Keratinocyte (primary cell): ENCODE results near the gene SLC13A3. TPM values are rescaled to one million over a fixed set of nuclear protein-coding genes. Genes with fewer than 3 reads are reported as not detected.

ENCODE experiments used
- DNase-seq: peaks from one replicate; pipeline ENCODE4 v3.0.0-alpha.2; 2011; ENCODE audit warnings: low read depth, missing footprints, low spot score
- FAIRE-seq: peaks from 2 replicates; lab custom pipeline; 2011; peaks lifted over from hg19 to GRCh38; lab: Jason Lieb, UNC
- H2AFZ ChIP-seq: 2 replicates; pipeline ENCODE4 v1.6.0; 2012; ENCODE audit warnings: low read length, control low read depth, inconsistent platforms; ENCODE audit not compliant: control insufficient read depth
- H3K27ac ChIP-seq: 2 replicates; pipeline ENCODE4 v1.5.1; 2011; ENCODE audit warnings: low read length; ENCODE audit not compliant: control insufficient read depth, insufficient read depth
- H3K27me3 ChIP-seq: 3 replicates; pipeline ENCODE4 v1.6.0; 2011; ENCODE audit warnings: low read length; ENCODE audit not compliant: control insufficient read depth, insufficient read depth; ENCODE audit errors: extremely low read depth
- H3K36me3 ChIP-seq, 2 experiments: 2 replicates in 1 of 2; 3 replicates in 1 of 2; pipeline ENCODE4 v1.5.1; 2011; ENCODE audit warnings: low read length in 2 of 2, mild to moderate bottlenecking in 1 of 2; ENCODE audit not compliant: control insufficient read depth in 2 of 2, insufficient read depth in 2 of 2; ENCODE audit errors: extremely low read depth in 1 of 2
- H3K4me1 ChIP-seq: 3 replicates; pipeline ENCODE4 v1.5.1; 2011; ENCODE audit warnings: low read length; ENCODE audit not compliant: control insufficient read depth, insufficient read depth; ENCODE audit errors: extremely low read depth
- H3K4me2 ChIP-seq: 3 replicates; pipeline ENCODE4 v1.6.0; 2011; ENCODE audit warnings: low read depth, low read length; ENCODE audit not compliant: control insufficient read depth, insufficient read depth; ENCODE audit errors: extremely low read depth
- H3K4me3 ChIP-seq, 3 experiments: fragments of 200-600 bp in 1 of 3; sonication (generic) in 1 of 3; 2 replicates in 2 of 3; 3 replicates in 1 of 3; pipeline ENCODE4 v1.5.1; 2011 to 2016; ENCODE audit warnings: low read length in 3 of 3, mild to moderate bottlenecking in 3 of 3, control low read depth in 2 of 3, inconsistent platforms in 1 of 3, low read depth in 1 of 3, mixed read lengths in 1 of 3, mixed run types in 1 of 3, moderate library complexity in 1 of 3; ENCODE audit not compliant: control insufficient read depth in 2 of 3, insufficient read depth in 2 of 3; ENCODE audit errors: extremely low read depth in 1 of 3
- H3K79me2 ChIP-seq: 2 replicates; pipeline ENCODE4 v1.6.0; 2012; ENCODE audit warnings: low read length; ENCODE audit not compliant: control insufficient read depth, insufficient read depth
- H3K9ac ChIP-seq: 3 replicates; pipeline ENCODE4 v1.6.0; 2011; ENCODE audit warnings: low read length; ENCODE audit not compliant: control insufficient read depth, insufficient read depth; ENCODE audit errors: extremely low read depth
- H3K9me1 ChIP-seq: 3 replicates; pipeline ENCODE4 v1.6.0; 2011; ENCODE audit warnings: low read length; ENCODE audit not compliant: control insufficient read depth, insufficient read depth; ENCODE audit errors: extremely low read depth
- H3K9me3 ChIP-seq: 2 replicates; pipeline ENCODE4 v1.5.1; 2012; ENCODE audit warnings: low read depth, low read length; ENCODE audit not compliant: control insufficient read depth
- H4K20me1 ChIP-seq: 3 replicates; pipeline ENCODE4 v1.6.0; 2011; ENCODE audit warnings: low read length; ENCODE audit not compliant: control insufficient read depth, insufficient read depth; ENCODE audit errors: extremely low read depth
- EZH2 ChIP-seq: IDR thresholded peaks from one replicate; pipeline ENCODE4 v1.6.1; 2012; ENCODE audit warnings: inconsistent platforms, mild to moderate bottlenecking, low read length, moderate library complexity
- dilution Hi-C: fragments of 300-500 bp; cut with MboI; formaldehyde crosslinking; loops from one replicate; pipeline ENCODE4 v1.7.0; 2020; ENCODE audit warnings: low sequenced_read_pairs; ENCODE audit not compliant: extremely low pct_ligation_motif_present
- polyA plus RNA-seq, 5 experiments: library from polyadenylated mRNA; depleted of rRNA in 3 of 5; stranded (reverse) in 3 of 5; stranded (forward) in 1 of 5; unstranded in 1 of 5; fragments of >200 nt; gene quantifications; 1 replicate in 1 of 5; 2 replicates in 3 of 5; 3 replicates in 1 of 5; pipeline versions ENCODE4 v1.2.1 to v1.2.3, GENCODE V29; 2011 to 2012; ENCODE audit warnings: missing spikeins in 2 of 5, low read depth in 1 of 5, low replicate concordance in 1 of 5
- TF ChIP-seq, protein P1 (sequence below), 3 experiments: IDR thresholded peaks in 1 of 3; conservative IDR thresholded peaks in 1 of 3; optimal IDR thresholded peaks in 1 of 3; 2 replicates in 2 of 3; 3 replicates in 1 of 3; pipeline versions ENCODE3 to v1.5.1; 2011; ENCODE audit warnings: low read length in 3 of 3, mild to moderate bottlenecking in 3 of 3, moderate library complexity in 2 of 3, control low read depth in 1 of 3, inconsistent platforms in 1 of 3; ENCODE audit not compliant: insufficient read depth in 2 of 3; ENCODE audit errors: extremely low read depth in 1 of 3

SLC13A3 gene
- polyA plus RNA-seq, 1 donor (not counting 4 experiments of a cell fraction or from before 2014, with no cell fraction given): 4.5 TPM

GRCh38 chr20:46564241-46564957, 86.9 kb downstream of the SLC13A3 start:
- Histone ChIP-seq H3K36me3 (no peaks in the 10 kb centered on the region), H3K4me2 (no peak overlapping the region), H3K4me3 (no peak overlapping the region), H3K79me2 (no peaks in the 10 kb centered on the region), H3K4me1 (no peaks in the 10 kb centered on the region), H3K9ac (no peak overlapping the region), H4K20me1 (no peaks in the 10 kb centered on the region), H3K9me1 (no peaks in the 10 kb centered on the region), H3K27me3 (no peaks in the 10 kb centered on the region), H3K27ac (no peak overlapping the region), H3K9me3 (no peaks in the 10 kb centered on the region), H2AFZ (no peak overlapping the region)
- DNase-seq (no peak), FAIRE-seq (no peak)
- dilution Hi-C loops: no loop called here
- TF ChIP-seq, protein P1, sequence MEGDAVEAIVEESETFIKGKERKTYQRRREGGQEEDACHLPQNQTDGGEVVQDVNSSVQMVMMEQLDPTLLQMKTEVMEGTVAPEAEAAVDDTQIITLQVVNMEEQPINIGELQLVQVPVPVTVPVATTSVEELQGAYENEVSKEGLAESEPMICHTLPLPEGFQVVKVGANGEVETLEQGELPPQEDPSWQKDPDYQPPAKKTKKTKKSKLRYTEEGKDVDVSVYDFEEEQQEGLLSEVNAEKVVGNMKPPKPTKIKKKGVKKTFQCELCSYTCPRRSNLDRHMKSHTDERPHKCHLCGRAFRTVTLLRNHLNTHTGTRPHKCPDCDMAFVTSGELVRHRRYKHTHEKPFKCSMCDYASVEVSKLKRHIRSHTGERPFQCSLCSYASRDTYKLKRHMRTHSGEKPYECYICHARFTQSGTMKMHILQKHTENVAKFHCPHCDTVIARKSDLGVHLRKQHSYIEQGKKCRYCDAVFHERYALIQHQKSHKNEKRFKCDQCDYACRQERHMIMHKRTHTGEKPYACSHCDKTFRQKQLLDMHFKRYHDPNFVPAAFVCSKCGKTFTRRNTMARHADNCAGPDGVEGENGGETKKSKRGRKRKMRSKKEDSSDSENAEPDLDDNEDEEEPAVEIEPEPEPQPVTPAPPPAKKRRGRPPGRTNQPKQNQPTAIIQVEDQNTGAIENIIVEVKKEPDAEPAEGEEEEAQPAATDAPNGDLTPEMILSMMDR (optimal IDR thresholded peaks at IDR 0.05 in 1 of 3, IDR thresholded peaks at IDR 0.05 in 1 of 3, conservative IDR thresholded peaks at IDR 0.05 in 1 of 3; ENCODE audit: extremely low read depth in 1 of 3, insufficient read depth in 2 of 3, low read length in 3 of 3): no peak
- no peak for TF ChIP-seq EZH2

- no peak for FAIRE-seq
- Histone ChIP-seq H4K20me1 (no peaks in the 10 kb centered on the region), H3K36me3 (no peaks in the 10 kb centered on the region), H3K9me1 (no peaks in the 10 kb centered on the region), H3K27ac (no peak overlapping the region), H3K4me3 (no peak overlapping the region), H2AFZ (no peak overlapping the region), H3K9ac (no peak overlapping the region), H3K4me1 (no peaks in the 10 kb centered on the region), H3K9me3 (no peaks in the 10 kb centered on the region), H3K27me3 (no peaks in the 10 kb centered on the region), H3K79me2 (no peaks in the 10 kb centered on the region), H3K4me2 (no peak overlapping the region)
- no peak for DNase-seq
- dilution Hi-C loops: no loop called here
- TF ChIP-seq EZH2: no peak
Observed at GRCh38 chr20:46563860-46564221, 87.4 kb downstream of the SLC13A3 start.
